NCI-H446 treated with DMSO at 0.1 percent for 48 hours (cell line): ENCODE measurements around the gene VSTM2B.

Experiments
- DNase-seq: peaks from one replicate; lab custom pipeline; 2025; lab: John Stamatoyannopoulos, UW

Gene VSTM2B

GRCh38 chr19:29567366-29567915, 41.6 kb downstream of the VSTM2B start:
- no peak for DNase-seq

- no peak for DNase-seq
Measured at GRCh38 chr19:29568036-29569025, 42.5 kb downstream of the VSTM2B start.

GRCh38 chr19:29569038-29569911, 43.5 kb downstream of the VSTM2B start:
- DNase-seq: no peak

GRCh38 chr19:29571181-29571580, 45.4 kb downstream of the VSTM2B start:
- no peak for DNase-seq

DNA sequence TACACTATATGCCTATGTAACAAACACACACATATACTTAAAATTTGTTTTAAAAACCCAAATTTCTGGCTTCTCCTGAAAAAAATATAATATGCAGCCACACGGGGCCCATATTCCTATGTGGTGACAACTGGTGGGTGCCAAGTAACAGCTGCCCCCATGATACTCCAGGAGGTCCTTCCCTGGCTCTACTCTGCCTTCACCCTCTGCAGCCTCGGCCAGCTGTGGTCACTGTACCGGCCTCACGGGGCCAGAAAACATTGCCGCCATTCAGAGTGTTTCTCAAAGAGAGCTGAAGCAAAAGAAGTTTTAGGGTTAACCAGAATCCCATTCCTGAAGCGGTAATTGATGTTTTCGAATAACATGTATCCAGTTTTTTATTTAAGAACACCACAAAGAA, 47.7 kb downstream of the VSTM2B start:
- no peak for DNase-seq

- no peak for DNase-seq
Measured at GRCh38 chr19:29574510-29574909, 48.7 kb downstream of the VSTM2B start.

DNA sequence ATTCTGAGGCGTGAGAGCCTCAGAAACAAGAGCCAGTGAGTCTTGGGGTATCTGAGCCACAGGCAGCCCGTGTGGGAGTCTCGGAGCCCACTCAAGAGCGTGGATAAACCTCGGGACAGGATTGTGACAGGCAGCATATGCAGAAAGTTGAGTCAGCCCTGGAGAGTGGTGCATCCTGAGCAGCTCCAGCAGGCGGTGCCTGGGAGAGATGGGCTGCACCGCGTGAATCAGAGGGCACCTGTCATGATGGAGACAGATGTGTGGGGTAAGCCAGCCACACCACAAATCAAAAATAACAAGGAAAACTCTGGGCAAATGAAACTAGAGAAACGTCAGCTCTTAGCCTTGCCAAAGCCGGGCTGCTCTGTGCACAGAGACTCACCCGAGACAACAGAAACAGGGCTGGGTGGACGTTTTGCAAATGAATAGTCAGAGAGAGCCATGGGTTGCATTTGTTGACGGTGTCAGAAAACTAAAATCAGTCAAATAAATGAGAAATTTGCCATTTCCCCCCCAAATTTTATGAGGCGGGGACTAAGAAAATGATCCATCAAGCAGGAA, 50.3 kb downstream of the VSTM2B start:
- DNase-seq: no peak

DNA sequence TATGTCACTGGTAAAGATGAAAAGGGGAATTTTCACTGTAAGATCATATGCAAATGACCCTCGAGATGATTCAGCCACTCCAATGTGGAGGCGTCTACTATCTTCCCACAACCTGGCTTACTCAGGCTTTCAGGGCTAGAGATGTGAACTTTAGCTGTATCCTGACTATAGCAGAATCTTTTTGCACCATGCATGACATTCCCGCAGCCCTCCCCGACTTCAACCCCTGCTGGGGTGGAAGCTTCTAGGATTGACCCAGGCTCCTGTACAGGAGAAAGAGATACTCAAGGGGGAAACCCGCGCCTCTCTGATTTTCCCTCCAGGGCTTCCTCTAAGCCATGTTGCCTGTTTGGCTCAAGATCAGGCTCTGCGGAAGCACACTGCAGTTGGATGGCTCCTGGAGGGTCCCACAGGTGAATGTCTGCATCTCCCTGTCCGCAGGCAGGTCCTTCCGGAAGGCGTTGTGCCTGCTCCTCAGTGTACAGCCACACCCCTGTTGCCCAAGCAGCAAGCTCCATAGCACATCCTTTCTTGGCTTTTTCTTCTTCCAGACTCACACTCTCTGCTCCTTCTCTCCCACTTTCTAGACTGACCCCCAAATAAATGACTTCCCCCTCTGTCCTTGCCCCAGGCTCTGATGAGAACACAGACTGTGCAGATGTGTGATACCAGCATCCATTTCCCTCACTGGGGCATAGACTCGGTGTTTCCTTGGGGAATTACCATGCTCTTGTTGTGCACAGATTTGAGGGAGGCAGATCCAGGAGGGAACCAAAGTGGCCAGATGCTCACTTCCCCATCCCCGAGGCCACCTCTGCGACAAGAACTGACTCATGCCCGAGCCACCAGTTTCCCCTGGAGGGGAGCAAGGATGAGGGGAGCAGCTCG, 51.2 kb downstream of the VSTM2B start:
- DNase-seq: no peak

GRCh38 chr19:29577649-29577963, 51.8 kb downstream of the VSTM2B start:
- DNase-seq: no peak

GRCh38 chr19:29578349-29578748, 52.6 kb downstream of the VSTM2B start:
- no peak for DNase-seq

- no peak for DNase-seq
Measured at GRCh38 chr19:29579308-29579910, 53.6 kb downstream of the VSTM2B start.

DNA sequence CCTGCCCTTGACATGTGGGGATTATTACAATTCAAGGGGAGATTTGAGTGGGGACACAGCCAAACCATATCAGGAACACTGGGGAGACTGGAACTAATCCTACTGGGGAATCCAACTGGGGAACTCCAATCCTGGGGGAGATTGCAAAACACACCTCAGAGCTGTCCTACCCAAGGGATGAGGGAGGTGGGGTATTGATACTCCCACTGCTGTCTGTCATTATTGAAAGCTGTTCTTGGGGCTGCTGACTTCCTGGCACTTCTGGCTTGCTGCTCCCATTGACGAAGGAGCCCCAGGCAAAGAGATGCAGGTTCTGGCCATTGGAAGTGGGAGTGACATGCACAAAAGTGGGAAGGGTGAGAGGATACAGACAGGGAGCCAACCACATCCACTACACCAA, 55.6 kb downstream of the VSTM2B start:
- DNase-seq: no peak

DNA sequence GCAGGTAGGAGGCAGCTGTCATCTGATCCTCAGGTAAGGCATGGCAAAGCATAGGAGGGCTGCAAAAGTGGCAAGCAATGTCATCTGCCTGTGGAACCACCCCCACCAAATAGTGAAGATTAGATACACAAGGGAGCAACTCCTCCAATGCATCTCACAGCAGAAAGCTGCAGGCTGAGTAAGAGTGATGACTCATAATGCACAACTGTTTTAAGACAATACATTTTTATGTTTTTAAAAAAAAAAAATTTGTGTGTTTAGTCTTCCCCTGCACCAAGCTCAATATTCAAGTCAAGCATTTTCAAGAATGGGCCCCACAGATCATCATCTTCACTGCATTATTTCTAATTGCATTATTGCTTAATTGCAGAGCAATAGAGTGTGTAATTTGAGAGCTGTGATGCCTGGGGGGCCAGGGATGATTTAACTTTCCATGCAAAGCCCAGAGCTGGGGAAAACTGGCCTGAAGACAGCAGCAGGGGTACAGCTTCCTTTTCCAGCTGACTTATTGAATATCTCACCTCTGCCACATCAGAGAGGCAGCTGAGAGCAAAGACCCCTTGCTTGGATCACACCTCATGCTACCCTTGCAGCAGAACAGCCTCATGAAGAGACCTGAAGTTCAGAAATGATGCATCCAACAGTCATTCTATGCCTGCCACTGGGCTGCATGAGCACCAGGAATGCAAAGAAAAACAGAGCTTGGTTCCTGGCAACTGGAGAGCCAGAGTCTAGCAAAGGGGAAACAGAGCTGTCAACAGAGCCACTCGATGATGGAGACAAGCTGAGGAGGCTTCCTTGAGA, 57.6 kb downstream of the VSTM2B start:
- DNase-seq: no peak

GRCh38 chr19:29586401-29586800, 60.6 kb downstream of the VSTM2B start:
- DNase-seq: no peak

- DNase-seq: no peak
Measured at GRCh38 chr19:29587059-29587458, 61.3 kb downstream of the VSTM2B start.

GRCh38 chr19:29587518-29587986, 61.8 kb downstream of the VSTM2B start:
- DNase-seq: no peak

GRCh38 chr19:29588095-29588494, 62.3 kb downstream of the VSTM2B start:
- DNase-seq: no peak

- DNase-seq: no peak
Measured at GRCh38 chr19:29590278-29590677, 64.5 kb downstream of the VSTM2B start.

DNA sequence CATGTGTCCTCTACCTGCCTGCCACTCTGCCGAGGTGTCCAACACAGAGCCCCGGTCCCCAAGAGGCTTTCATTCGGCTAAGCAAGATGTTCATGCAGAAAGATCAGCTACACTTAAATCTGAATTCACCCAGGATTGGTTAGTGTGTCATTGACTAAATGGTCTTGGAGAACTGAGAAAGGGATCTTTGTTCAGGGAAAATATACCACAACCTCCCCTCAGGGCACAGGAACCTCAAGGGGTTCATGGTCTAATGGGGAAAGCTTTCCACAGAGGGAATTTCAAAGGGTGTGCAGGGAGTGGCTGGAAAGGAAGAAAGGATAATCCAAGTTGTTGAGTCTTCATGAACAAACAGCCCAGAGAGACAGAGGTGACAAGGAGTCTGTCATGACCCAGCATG, 65.9 kb downstream of the VSTM2B start:
- no peak for DNase-seq

DNA sequence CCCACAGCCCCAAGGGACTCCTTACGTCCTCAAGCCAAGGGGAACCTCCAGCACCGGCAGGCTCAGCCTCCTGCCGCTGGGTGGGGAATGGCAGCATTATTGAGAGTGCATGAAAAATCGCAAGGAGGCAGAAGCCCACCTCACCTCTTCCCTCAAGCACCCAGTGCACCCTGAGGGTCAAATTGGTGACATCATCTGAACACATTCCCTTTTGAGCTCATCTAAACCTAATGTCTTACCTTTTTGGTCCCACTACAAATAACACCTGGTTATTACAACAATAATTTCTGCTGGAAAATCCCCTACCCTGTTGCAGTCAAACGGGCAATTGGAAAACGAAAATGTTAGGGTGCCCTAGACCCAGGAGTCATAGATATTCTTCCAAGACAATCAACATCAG, 68.1 kb downstream of the VSTM2B start:
- no peak for DNase-seq
